HG03457 (cell line): ENCODE measurements around the gene SLC25A20.

Experiments
- ATAC-seq: cut with Tn5 transposase; IDR thresholded peaks from one replicate; pipeline ENCODE4 v1.9.1; 2021; ENCODE audit warnings: moderate number of reproducible peaks; ENCODE audit not compliant: unreplicated experiment

The SLC25A20 gene

GRCh38 chr3:48899273-48899672 lies 591 bp upstream of the SLC25A20 start:
- no peak for ATAC-seq

- peak; percentile 10 for ATAC-seq
These were observed 964 bp downstream of the SLC25A20 start for GRCh38 chr3:48897460-48898376.

GRCh38 chr3:48896936-48897335 lies 1.7 kb downstream of the SLC25A20 start:
- ATAC-seq = no peak

GRCh38 chr3:48894516-48894915 lies 4.2 kb downstream of the SLC25A20 start:
- ATAC-seq = no peak

- no peak for ATAC-seq
These were observed 7.1 kb downstream of the SLC25A20 start for GRCh38 chr3:48891606-48892005.

- ATAC-seq = no peak
These were observed 12.9 kb downstream of the SLC25A20 start for GRCh38 chr3:48885753-48886152.

GRCh38 chr3:48881652-48882114 lies 17.0 kb downstream of the SLC25A20 start:
- no peak for ATAC-seq

- ATAC-seq = no peak
These were observed 17.7 kb downstream of the SLC25A20 start for GRCh38 chr3:48881006-48881405.

GRCh38 chr3:48879994-48880377 lies 18.7 kb downstream of the SLC25A20 start:
- ATAC-seq = no peak

GRCh38 chr3:48879307-48879993 lies 19.2 kb downstream of the SLC25A20 start:
- ATAC-seq = no peak

- ATAC-seq = no peak
These were observed 21.0 kb downstream of the SLC25A20 start for GRCh38 chr3:48877671-48878070.

GRCh38 chr3:48863122-48863521 lies 35.6 kb downstream of the SLC25A20 start:
- ATAC-seq = no peak

- no peak for ATAC-seq
These were observed 39.5 kb downstream of the SLC25A20 start for GRCh38 chr3:48859206-48859605.

- ATAC-seq = no peak
These were observed 40.0 kb downstream of the SLC25A20 start for GRCh38 chr3:48858709-48859108.

GRCh38 chr3:48857641-48858040 lies 41.0 kb downstream of the SLC25A20 start:
- no peak for ATAC-seq

GRCh38 chr3:48856469-48856868 lies 42.2 kb downstream of the SLC25A20 start:
- no peak for ATAC-seq

GRCh38 chr3:48855681-48856447 lies 42.8 kb downstream of the SLC25A20 start:
- no peak for ATAC-seq

GRCh38 chr3:48852151-48852550 lies 46.5 kb downstream of the SLC25A20 start:
- ATAC-seq = no peak

- no peak for ATAC-seq
These were observed 47.3 kb downstream of the SLC25A20 start for GRCh38 chr3:48851407-48851806.

GRCh38 chr3:48848816-48849515 lies 49.7 kb downstream of the SLC25A20 start:
- ATAC-seq = no peak
